NCI-H128 (cell line): ENCODE measurements around the gene ZNF385C.

ENCODE experiments used
- DNase-seq: peaks from one replicate; lab custom pipeline; 2025; ENCODE audit not compliant: unreplicated experiment; lab: John Stamatoyannopoulos, UW

The ZNF385C gene

GRCh38 chr17:41996855-41997164 lies 101.5 kb downstream of the ZNF385C start:
- DNase-seq, result no peak

GRCh38 chr17:41992576-41992975 lies 105.7 kb downstream of the ZNF385C start:
- DNase-seq, result no peak

GRCh38 chr17:41989702-41990419 lies 108.4 kb downstream of the ZNF385C start:
- no peak for DNase-seq

- DNase-seq, result no peak
These were observed 109.9 kb downstream of the ZNF385C start for GRCh38 chr17:41988418-41988817.

- DNase-seq, result no peak
These were observed 110.6 kb downstream of the ZNF385C start for GRCh38 chr17:41987642-41988041.

GRCh38 chr17:41986634-41987033 lies 111.6 kb downstream of the ZNF385C start:
- DNase-seq, result no peak

GRCh38 chr17:41985919-41986318 lies 112.4 kb downstream of the ZNF385C start:
- DNase-seq, result no peak

GRCh38 chr17:41984454-41984853 lies 113.8 kb downstream of the ZNF385C start:
- DNase-seq, result no peak

GRCh38 chr17:41982026-41982760 lies 116.1 kb downstream of the ZNF385C start:
- no peak for DNase-seq

- DNase-seq, result no peak
These were observed 120.3 kb downstream of the ZNF385C start for GRCh38 chr17:41977991-41978390.

GRCh38 chr17:41976142-41976768 lies 122.0 kb downstream of the ZNF385C start:
- DNase-seq, result no peak
